CD14-positive monocyte (primary cell): ENCODE measurements around the gene SLC66A2. TPM values are rescaled to one million over a fixed set of nuclear protein-coding genes. Genes with fewer than 3 reads are reported as not detected.

Source experiments
- DNase-seq, 3 donors: peaks; one replicate each; pipeline ENCODE4 v3.0.0-alpha.2; 2011 to 2022
- H2AFZ ChIP-seq: 2 replicates; pipeline ENCODE4 v1.6.0; 2012; ENCODE audit warnings: mild to moderate bottlenecking, low read depth, low read length, inconsistent platforms; ENCODE audit not compliant: insufficient read depth, poor library complexity, severe bottlenecking
- H3K27ac ChIP-seq, 2 donors: 1 replicate in 1 of 2; 2 replicates in 1 of 2; pipeline ENCODE4 v1.5.1; 2012 to 2013; ENCODE audit warnings: low read length in 2 of 2, control low read depth in 1 of 2, inconsistent platforms in 1 of 2, low read depth in 1 of 2, mild to moderate bottlenecking in 1 of 2
- H3K27me3 ChIP-seq, 2 donors: one replicate each; pipeline versions ENCODE4 v1.6.0 to v1.6.1; 2011 to 2013; ENCODE audit warnings: low read length in 2 of 2; ENCODE audit not compliant: control insufficient read depth in 2 of 2, insufficient read depth in 2 of 2
- H3K36me3 ChIP-seq, 2 donors: replicated peaks in 1 of 2; 1 replicate in 1 of 2; 2 replicates in 1 of 2; pipeline versions ENCODE4 v1.5.1 to v1.6.1; 2012 to 2013; ENCODE audit warnings: low read length in 2 of 2, control low read depth in 1 of 2, inconsistent platforms in 1 of 2, mild to moderate bottlenecking in 1 of 2; ENCODE audit not compliant: insufficient read depth in 2 of 2, control insufficient read depth in 1 of 2
- H3K4me1 ChIP-seq, 2 donors: 1 replicate in 1 of 2; 2 replicates in 1 of 2; pipeline versions ENCODE4 v1.5.1 to v1.6.1; 2012 to 2013; ENCODE audit warnings: low read length in 2 of 2, control low read depth in 1 of 2, inconsistent platforms in 1 of 2, mild to moderate bottlenecking in 1 of 2, moderate library complexity in 1 of 2; ENCODE audit not compliant: insufficient read depth in 2 of 2, control insufficient read depth in 1 of 2
- H3K4me2 ChIP-seq: replicated peaks from 2 replicates; pipeline ENCODE3; 2012; ENCODE audit warnings: low read length, moderate library complexity, mild to moderate bottlenecking; ENCODE audit not compliant: poor library complexity, severe bottlenecking; ENCODE audit errors: extremely low read depth
- H3K4me3 ChIP-seq, 3 experiments: fragments of 200-600 bp in 1 of 3; sonication (generic) in 1 of 3; replicated peaks in 1 of 3; 1 replicate in 2 of 3; 2 replicates in 1 of 3; pipeline ENCODE4 v1.5.1; 2011 to 2013; ENCODE audit warnings: low read length in 3 of 3, mild to moderate bottlenecking in 3 of 3, control low read depth in 2 of 3, low read depth in 2 of 3, inconsistent platforms in 1 of 3, moderate library complexity in 1 of 3
- H3K79me2 ChIP-seq: 2 replicates; pipeline ENCODE4 v1.6.0; 2012; ENCODE audit warnings: mild to moderate bottlenecking, control low read depth, inconsistent platforms, low read length, moderate library complexity; ENCODE audit not compliant: insufficient read depth
- H3K9ac ChIP-seq: 2 replicates; pipeline ENCODE4 v1.6.0; 2017; ENCODE audit warnings: low read length, mild to moderate bottlenecking; ENCODE audit not compliant: insufficient read depth, poor library complexity, severe bottlenecking
- H3K9me3 ChIP-seq, 2 donors: replicated peaks in 1 of 2; 1 replicate in 1 of 2; 2 replicates in 1 of 2; pipeline versions ENCODE4 v1.5.1 to v1.6.1; 2012 to 2013; ENCODE audit warnings: low read length in 2 of 2, control low read depth in 1 of 2; ENCODE audit not compliant: control insufficient read depth in 1 of 2, insufficient read depth in 1 of 2
- H4K20me1 ChIP-seq: 2 replicates; pipeline ENCODE4 v1.6.0; 2012; ENCODE audit warnings: mild to moderate bottlenecking, low read length, control low read depth, moderate library complexity; ENCODE audit not compliant: insufficient read depth
- H3K27ac Mint-ChIP-seq, 7 donors: one replicate each; pipeline ENCODE4 v1.8.0; 2020; ENCODE audit warnings: mild to moderate bottlenecking in 7 of 7, mixed read lengths in 7 of 7, moderate library complexity in 6 of 7, inconsistent platforms in 2 of 7
- H3K27me3 Mint-ChIP-seq, 3 donors: one replicate each; pipeline ENCODE4 v1.8.0; 2021 to 2022; ENCODE audit warnings: low read depth in 3 of 3, mild to moderate bottlenecking in 3 of 3, mixed read lengths in 3 of 3, moderate library complexity in 3 of 3, inconsistent platforms in 1 of 3
- H3K36me3 Mint-ChIP-seq, 2 donors: one replicate each; pipeline ENCODE4 v1.8.0; 2020; ENCODE audit warnings: mixed read lengths in 2 of 2, inconsistent platforms in 1 of 2, mild to moderate bottlenecking in 1 of 2
- H3K4me1 Mint-ChIP-seq: one replicate; pipeline ENCODE4 v1.8.0; 2020; ENCODE audit warnings: mild to moderate bottlenecking, mixed read lengths
- H3K4me3 Mint-ChIP-seq, 2 donors: one replicate each; pipeline ENCODE4 v1.8.0; 2020; ENCODE audit warnings: mild to moderate bottlenecking in 2 of 2, mixed read lengths in 2 of 2, moderate library complexity in 1 of 2
- H3K9me3 Mint-ChIP-seq, 7 donors: one replicate each; pipeline ENCODE4 v1.8.0; 2020 to 2022; ENCODE audit warnings: mixed read lengths in 7 of 7, mild to moderate bottlenecking in 6 of 7, moderate library complexity in 6 of 7, inconsistent platforms in 2 of 7
- CTCF ChIP-seq: fragments of 200-600 bp; IDR thresholded peaks from one replicate; pipeline ENCODE4 v1.8.0; 2022; ENCODE audit warnings: antibody characterized with exemption, mild to moderate bottlenecking
- WGBS: methylation state at CpG from one replicate; pipeline ENCODE4 v1.1.5; 2013; ENCODE audit warnings: missing lambda C conversion rate; ENCODE audit not compliant: insufficient coverage; 5-methylcytosine and 5-hydroxymethylcytosine counted together
- intact Hi-C, 2 donors: fragments of 100-400 bp; cut with micrococcal nuclease; formaldehyde crosslinking; loops; one replicate each; pipeline versions ENCODE4 v1.15.0 to v1.15.1; 2023
- polyA plus RNA-seq, 3 donors: library from polyadenylated mRNA; depleted of rRNA in 1 of 3; unstranded in 2 of 3; stranded (reverse) in 1 of 3; fragments of 300-500 nt in 2 of 3; fragments of >200 nt in 1 of 3; fragmentation: Illumina TruSeq in 2 of 3; gene quantifications; 1 replicate in 2 of 3; 2 replicates in 1 of 3; pipeline ENCODE4 v1.2.3, GENCODE V29; 2012 to 2021

SLC66A2 gene
- polyA plus RNA-seq, 3 donors, result 26.8 to 42.6 (median 33.8) TPM

DNA sequence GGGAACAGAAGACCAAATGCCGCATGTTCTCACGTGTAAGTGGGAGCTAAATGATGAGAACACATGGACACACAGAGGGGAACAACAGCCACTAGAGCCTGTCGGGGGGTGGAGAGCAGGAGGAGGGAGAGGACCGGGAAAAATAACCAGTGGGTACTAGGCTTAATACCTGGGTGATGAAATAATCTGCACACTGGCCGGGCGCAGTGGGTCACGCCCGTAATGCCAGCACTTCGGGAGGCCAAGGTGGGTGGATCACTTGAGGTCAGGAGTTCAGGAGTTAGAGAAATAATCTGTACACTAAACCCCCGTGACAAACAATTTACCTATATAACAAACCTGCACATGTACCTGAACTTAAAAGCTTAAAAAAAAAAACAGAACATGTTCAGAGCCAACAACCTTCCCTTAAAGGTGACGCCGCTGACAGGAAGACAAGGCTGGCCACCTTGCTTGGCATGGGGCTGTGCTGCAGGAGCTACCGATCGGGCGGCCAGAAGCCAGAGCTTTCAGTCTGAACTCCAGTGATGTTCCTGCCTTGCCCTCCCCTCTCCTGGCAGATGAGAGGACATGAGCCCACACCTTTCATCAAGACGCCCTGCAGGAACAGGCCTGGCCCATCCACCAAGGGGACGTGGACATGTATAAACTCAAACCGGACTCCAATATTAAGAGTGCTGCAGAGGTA lies 11.2 kb downstream of the SLC66A2 start:
- H3K27me3 ChIP-seq, result no peaks in the 10 kb centered on the region
- TF ChIP-seq CTCF, result no peak
- no peak overlapping the region for H3K4me2 ChIP-seq
- peaks cover 82 to 94% of the 10 kb centered on the region in 2 donors for H3K36me3 Mint-ChIP-seq
- H3K4me3 Mint-ChIP-seq, result no peak overlapping the region
- DNase-seq, result no peak
- peaks cover 0 to 2% (median 0%) of the 10 kb centered on the region in 3 donors for H3K27me3 Mint-ChIP-seq
- WGBS, result 96% methylated on average over 13 of the region's 18 CpGs
- no peak overlapping the region for H2AFZ ChIP-seq
- H3K27ac Mint-ChIP-seq, result no peak overlapping the region
- no peak overlapping the region for H3K27ac ChIP-seq
- no peak overlapping the region for H3K4me3 ChIP-seq
- no peak overlapping the region for H3K9ac ChIP-seq
- H3K4me1 ChIP-seq, result no peaks in the 10 kb centered on the region
- H3K79me2 ChIP-seq, result peaks cover 99% of the 10 kb centered on the region
- H3K9me3 ChIP-seq, result peaks cover 36 to 38% of the 10 kb centered on the region in 2 donors
- peaks cover 26 to 48% (median 39%) of the 10 kb centered on the region in 7 donors for H3K9me3 Mint-ChIP-seq
- intact Hi-C loops, result loop anchor here (10.0 kb wide), 2 partner anchors 45 to 165 kb away; partner anchors contain the start of gene ADNP2 (in 1 of the 2)
- peaks cover 5% of the 10 kb centered on the region for H3K4me1 Mint-ChIP-seq
- H3K36me3 ChIP-seq, result peaks cover 82 to 100% of the 10 kb centered on the region in 2 donors
- H4K20me1 ChIP-seq, result peaks cover 99% of the 10 kb centered on the region

GRCh38 chr18:79939096-79939495 lies 12.4 kb downstream of the SLC66A2 start:
- Histone ChIP-seq H3K9me3 (peaks cover 42 to 45% of the 10 kb centered on the region in 2 donors), H3K4me3 (no peak overlapping the region), H3K79me2 (peaks cover 96% of the 10 kb centered on the region), H2AFZ (no peak overlapping the region), H3K4me2 (no peak overlapping the region), H3K36me3 (peaks cover 84 to 100% of the 10 kb centered on the region in 2 donors), H3K27ac (no peak overlapping the region), H4K20me1 (peaks cover 99% of the 10 kb centered on the region), H3K4me1 (no peaks in the 10 kb centered on the region), H3K27me3 (no peaks in the 10 kb centered on the region), H3K9ac (no peak overlapping the region)
- peaks cover 0 to 2% (median 0%) of the 10 kb centered on the region in 3 donors for H3K27me3 Mint-ChIP-seq
- peaks cover 28 to 54% (median 45%) of the 10 kb centered on the region in 7 donors for H3K9me3 Mint-ChIP-seq
- H3K4me3 Mint-ChIP-seq, result no peak overlapping the region
- peaks cover 90 to 97% of the 10 kb centered on the region in 2 donors for H3K36me3 Mint-ChIP-seq
- WGBS, result 96% methylated on average over 4 of the region's 5 CpGs
- TF ChIP-seq CTCF, result no peak
- peaks cover 6% of the 10 kb centered on the region for H3K4me1 Mint-ChIP-seq
- H3K27ac Mint-ChIP-seq, result no peak overlapping the region
- DNase-seq, result no peak
- intact Hi-C loops, result no loop called here
